HCT116 (cell line): ENCODE data around the gene FGGY.

Source experiments
- EZH2 ChIP-seq: fragments of 200-600 bp; sonication (generic); IDR thresholded peaks from 2 replicates; pipeline ENCODE4 v1.6.1; 2017; ENCODE audit warnings: antibody characterized with exemption, mixed run types
- SIN3A ChIP-seq: IDR thresholded peaks from 2 replicates; pipeline ENCODE4 v1.6.1; 2012; ENCODE audit warnings: low read depth
- ZNF274 ChIP-seq: fragments of 200-500 bp; sonication (Bioruptor generic); IDR thresholded peaks from 2 replicates; pipeline ENCODE4 v1.6.1; 2014; ENCODE audit warnings: mild to moderate bottlenecking, low read depth, low read length, inconsistent platforms
- TF ChIP-seq, protein P1 (sequence below), 3 experiments: fragments of 200-600 bp in 1 of 3; sonication (generic) in 1 of 3; IDR thresholded peaks in 2 of 3; conservative IDR thresholded peaks in 1 of 3; 2 replicates each; pipeline ENCODE4 v1.5.1; 2012 to 2017; ENCODE audit warnings: low read depth in 2 of 3, low read length in 2 of 3, antibody characterized with exemption in 1 of 3, borderline replicate concordance in 1 of 3, control low read depth in 1 of 3, mild to moderate bottlenecking in 1 of 3, mixed read lengths in 1 of 3, mixed run types in 1 of 3, moderate library complexity in 1 of 3; ENCODE audit not compliant: insufficient read depth in 1 of 3

GRCh38 chr1:59564192-59564891 lies 267.4 kb downstream of the FGGY start:
- TF ChIP-seq, protein P1, sequence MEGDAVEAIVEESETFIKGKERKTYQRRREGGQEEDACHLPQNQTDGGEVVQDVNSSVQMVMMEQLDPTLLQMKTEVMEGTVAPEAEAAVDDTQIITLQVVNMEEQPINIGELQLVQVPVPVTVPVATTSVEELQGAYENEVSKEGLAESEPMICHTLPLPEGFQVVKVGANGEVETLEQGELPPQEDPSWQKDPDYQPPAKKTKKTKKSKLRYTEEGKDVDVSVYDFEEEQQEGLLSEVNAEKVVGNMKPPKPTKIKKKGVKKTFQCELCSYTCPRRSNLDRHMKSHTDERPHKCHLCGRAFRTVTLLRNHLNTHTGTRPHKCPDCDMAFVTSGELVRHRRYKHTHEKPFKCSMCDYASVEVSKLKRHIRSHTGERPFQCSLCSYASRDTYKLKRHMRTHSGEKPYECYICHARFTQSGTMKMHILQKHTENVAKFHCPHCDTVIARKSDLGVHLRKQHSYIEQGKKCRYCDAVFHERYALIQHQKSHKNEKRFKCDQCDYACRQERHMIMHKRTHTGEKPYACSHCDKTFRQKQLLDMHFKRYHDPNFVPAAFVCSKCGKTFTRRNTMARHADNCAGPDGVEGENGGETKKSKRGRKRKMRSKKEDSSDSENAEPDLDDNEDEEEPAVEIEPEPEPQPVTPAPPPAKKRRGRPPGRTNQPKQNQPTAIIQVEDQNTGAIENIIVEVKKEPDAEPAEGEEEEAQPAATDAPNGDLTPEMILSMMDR (IDR thresholded peaks at IDR 0.05 in 2 of 3, conservative IDR thresholded peaks at IDR 0.05 in 1 of 3; ENCODE audit: borderline replicate concordance in 1 of 3, insufficient read depth in 1 of 3, low read depth in 2 of 3, low read length in 2 of 3): no peak
- TF ChIP-seq SIN3A (no peak), ZNF274 (no peak), EZH2 (no peak)
